Vagina (tissue), 2 donors: ENCODE data around the gene CUL9.
"Not testable (repeated sequence)": the region's sequence is repeated elsewhere in the genome, so short reads cannot be mapped to it uniquely, and the experiment has no call there.

Experiments
- POLR2A ChIP-seq, 2 donors: fragments of 450-650 bp; IDR thresholded peaks; one replicate each; pipeline ENCODE4 v1.6.1; 2017; ENCODE audit warnings: antibody characterized with exemption in 2 of 2, mild to moderate bottlenecking in 2 of 2, moderate library complexity in 2 of 2
- POLR2AphosphoS5 ChIP-seq, 2 donors: sonication (generic); formaldehyde crosslinking; IDR thresholded peaks; one replicate each; pipeline ENCODE4 v1.9.0; 2017; ENCODE audit warnings: antibody characterized with exemption in 2 of 2, mild to moderate bottlenecking in 2 of 2, low read depth in 1 of 2; ENCODE audit not compliant: insufficient read depth in 1 of 2
- TF ChIP-seq, protein P1 (sequence below), 3 experiments: fragments of 450-650 bp in 2 of 3; fragments of 200-600 bp in 1 of 3; sonication (generic) in 1 of 3; IDR thresholded peaks; one replicate each; pipeline ENCODE4 v1.5.1; 2017 to 2019; ENCODE audit warnings: antibody characterized with exemption in 3 of 3, mild to moderate bottlenecking in 2 of 3, moderate library complexity in 2 of 3

DNA sequence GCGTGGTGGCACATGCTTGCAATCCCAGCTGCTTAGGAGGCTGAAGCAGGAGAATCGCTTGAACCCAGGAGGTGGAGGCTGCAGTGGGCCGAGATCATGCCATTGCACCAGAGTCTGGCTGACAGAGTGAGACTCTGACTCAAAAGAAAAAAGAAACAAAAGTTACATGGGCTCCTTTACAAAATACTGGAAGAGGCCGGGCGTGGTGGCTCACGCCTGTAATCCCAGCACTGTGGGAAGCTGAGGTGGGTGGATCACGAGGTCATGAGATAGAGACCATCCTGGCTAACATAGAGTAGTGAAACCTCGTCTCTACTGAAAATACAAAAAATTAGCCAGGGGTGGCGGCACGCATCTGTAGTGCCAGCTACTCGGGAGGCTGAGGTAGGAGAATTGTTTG lies 42.0 kb upstream of the CUL9 start:
- not testable (repeated sequence) for TF ChIP-seq POLR2AphosphoS5 (IDR thresholded peaks at IDR 0.05; ENCODE audit: insufficient read depth in 1 of 2, low read depth in 1 of 2); POLR2A (IDR thresholded peaks at IDR 0.05)
- TF ChIP-seq, protein P1, sequence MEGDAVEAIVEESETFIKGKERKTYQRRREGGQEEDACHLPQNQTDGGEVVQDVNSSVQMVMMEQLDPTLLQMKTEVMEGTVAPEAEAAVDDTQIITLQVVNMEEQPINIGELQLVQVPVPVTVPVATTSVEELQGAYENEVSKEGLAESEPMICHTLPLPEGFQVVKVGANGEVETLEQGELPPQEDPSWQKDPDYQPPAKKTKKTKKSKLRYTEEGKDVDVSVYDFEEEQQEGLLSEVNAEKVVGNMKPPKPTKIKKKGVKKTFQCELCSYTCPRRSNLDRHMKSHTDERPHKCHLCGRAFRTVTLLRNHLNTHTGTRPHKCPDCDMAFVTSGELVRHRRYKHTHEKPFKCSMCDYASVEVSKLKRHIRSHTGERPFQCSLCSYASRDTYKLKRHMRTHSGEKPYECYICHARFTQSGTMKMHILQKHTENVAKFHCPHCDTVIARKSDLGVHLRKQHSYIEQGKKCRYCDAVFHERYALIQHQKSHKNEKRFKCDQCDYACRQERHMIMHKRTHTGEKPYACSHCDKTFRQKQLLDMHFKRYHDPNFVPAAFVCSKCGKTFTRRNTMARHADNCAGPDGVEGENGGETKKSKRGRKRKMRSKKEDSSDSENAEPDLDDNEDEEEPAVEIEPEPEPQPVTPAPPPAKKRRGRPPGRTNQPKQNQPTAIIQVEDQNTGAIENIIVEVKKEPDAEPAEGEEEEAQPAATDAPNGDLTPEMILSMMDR (IDR thresholded peaks at IDR 0.05), result not testable (repeated sequence)
